ENCODE measurements around the gene TACC3.
A peak's percentile ranks its signal among the peaks of the same experiment; 100 is the strongest.

Gene TACC3

GRCh38 chr4:1748465-1748995 lies 27.2 kb downstream of the TACC3 start:
- peak; percentile 10 to 42 for DNase-seq

DNA sequence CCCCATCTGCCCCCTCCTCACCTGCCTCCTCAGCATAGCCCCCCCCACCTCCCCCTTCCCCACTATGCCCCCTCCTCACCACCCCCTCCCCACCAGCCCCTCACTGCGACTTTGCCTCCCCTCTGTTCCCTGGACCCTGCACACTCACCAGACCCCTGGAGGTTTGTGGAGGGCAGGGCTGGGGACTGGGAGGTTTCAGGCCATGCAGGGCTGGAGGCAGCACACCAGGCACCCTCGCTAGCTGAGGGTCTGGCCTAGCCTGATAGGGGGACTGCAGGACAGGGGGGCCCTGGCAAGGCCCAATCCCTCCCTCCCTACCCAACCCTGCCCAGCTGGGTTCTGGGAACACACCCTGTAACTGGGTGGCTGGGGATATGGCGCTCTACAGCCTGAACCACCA lies 28.0 kb downstream of the TACC3 start:
- no peak for DNase-seq

GRCh38 chr4:1749826-1750225 lies 28.5 kb downstream of the TACC3 start:
- no peak for DNase-seq

- DNase-seq: no peak
Observed at GRCh38 chr4:1750381-1751154, 29.2 kb downstream of the TACC3 start.

- DNase-seq: no peak
Observed at GRCh38 chr4:1751155-1751918, 30.0 kb downstream of the TACC3 start.

GRCh38 chr4:1751919-1752283 lies 30.6 kb downstream of the TACC3 start:
- DNase-seq: no peak

GRCh38 chr4:1752284-1753041 lies 31.1 kb downstream of the TACC3 start:
- DNase-seq: no peak

GRCh38 chr4:1753294-1753696 lies 32.0 kb downstream of the TACC3 start:
- DNase-seq: no peak

- no peak for DNase-seq
Observed at GRCh38 chr4:1753697-1754311, 32.5 kb downstream of the TACC3 start.

DNA sequence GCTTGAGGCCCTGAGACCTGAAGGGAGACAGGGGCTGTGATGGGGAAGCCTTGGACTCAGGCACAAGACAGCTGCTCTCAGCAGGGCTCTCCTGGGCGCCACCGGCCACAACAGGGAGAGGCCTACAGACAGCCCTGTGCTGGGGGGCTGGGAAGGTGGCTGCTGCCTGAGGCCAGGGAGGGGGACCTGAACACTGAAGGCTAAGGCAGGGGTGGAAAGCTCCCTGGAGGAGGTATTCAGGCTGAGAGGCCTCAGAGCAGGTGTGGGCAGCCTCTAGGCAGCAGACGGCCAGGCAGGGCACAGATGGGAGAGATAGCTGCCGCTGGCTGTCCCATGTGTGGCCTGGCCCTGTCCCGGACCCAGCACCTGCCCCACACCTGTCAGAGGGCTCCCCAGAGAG lies 33.0 kb downstream of the TACC3 start:
- no peak for DNase-seq

DNA sequence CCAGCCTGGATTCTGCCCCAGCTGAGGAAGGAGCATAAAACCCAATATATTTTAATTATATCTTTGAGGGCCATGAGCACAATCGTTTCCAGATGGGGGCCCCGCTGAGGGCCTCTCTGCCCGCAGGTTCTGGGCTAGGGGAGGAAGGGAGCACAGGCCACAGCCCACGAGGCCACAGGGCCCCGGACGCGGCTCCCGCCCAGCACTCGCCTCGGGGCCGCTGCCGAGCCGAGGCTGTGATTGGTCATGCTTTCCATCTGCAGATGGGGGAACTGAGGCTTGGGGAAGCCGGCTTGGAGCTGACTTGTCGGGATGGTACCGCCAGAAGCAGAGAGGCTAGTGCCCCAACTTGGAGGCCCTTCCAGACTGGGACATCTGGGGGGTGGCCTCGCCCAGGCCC lies 34.0 kb downstream of the TACC3 start:
- no peak for DNase-seq

DNA sequence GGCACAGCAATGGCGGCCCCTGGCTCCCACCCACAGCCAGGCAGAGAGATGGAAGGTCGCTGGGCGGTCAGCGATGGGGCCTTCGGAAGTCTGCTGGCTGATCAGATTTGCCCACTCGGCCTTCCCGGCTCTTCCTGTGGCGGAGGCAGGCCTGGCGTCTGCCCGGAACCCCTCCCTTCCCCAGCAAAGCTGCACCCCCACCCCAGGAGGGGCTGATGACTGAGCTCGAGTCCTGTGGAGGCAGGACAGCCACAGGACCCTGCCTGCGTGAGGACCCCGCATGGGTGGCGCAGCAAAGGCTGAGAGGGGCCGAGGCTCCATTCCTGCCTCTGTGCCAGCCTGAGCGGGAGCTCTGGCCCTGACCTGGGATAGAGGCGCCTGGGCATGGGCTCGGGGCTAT lies 34.8 kb downstream of the TACC3 start:
- no peak for DNase-seq

DNA sequence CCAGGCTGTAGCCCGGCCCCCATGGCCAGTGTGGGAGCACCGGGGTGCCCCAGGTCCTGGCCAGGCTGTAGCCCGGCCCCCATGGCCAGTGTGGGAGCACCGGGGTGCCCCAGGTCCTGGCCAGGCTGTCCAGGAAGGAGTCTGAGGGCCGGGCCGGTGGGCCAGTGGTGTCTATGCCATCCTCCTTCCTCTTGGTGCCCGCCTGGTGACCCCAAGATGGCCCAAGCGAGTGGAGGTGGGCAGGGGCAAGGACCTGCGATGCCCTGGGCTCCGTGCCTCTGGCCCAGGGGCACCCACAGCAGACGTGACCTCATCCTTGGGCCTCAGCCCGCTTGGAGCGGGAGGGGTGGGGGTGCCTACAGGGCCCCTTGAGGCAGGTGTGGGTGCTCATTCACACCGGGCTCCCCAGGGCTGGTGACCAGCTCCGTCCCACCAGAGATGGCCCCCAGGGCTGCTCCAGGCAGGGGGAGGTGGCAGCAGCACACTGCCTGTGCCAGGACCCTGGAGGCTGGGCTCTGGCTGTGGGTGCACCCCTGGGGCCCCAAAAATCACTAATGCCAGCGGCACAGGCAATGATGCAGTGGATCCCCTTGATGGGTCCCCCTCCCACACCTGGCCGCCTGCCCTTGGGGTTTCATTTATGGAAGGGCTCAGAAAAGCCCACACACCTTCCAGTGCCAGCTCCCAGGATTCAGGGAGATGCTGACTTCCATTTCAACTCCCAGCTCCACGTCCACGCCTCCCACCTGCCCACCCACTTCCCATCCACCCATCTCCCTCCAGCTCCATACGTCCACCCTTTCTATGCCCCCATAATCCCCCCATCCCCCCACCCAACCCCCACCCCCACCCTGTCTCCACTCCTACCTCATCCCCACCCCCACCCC lies 35.8 kb downstream of the TACC3 start:
- no peak for DNase-seq

- DNase-seq: no peak
Observed at GRCh38 chr4:1757836-1758235, 36.5 kb downstream of the TACC3 start.

GRCh38 chr4:1758306-1759121 lies 37.2 kb downstream of the TACC3 start:
- no peak for DNase-seq

- DNase-seq: no peak
Observed at GRCh38 chr4:1759170-1759817, 38.0 kb downstream of the TACC3 start.

DNA sequence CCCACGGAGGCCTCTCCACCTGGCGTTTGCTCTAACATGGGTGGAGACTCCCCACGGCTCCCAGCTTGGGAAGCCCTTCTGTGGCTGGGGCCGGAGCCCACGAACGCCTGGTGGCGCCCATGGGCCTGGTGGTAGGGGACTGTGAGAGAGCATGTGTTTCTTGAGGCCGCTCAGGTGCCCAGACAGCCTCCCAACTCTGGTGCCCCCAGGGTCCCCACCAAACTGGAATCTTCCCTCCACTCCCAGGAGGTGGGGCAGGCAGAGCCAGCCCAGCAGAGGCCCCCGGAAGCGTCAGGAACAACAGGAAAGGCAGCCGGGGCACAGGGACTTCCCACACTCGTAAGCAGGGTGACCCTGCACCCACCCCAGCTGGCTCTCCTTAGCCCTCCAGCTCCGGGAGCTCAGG lies 38.5 kb downstream of the TACC3 start:
- DNase-seq: no peak

GRCh38 chr4:1760521-1761071 lies 39.3 kb downstream of the TACC3 start:
- DNase-seq: no peak

DNA sequence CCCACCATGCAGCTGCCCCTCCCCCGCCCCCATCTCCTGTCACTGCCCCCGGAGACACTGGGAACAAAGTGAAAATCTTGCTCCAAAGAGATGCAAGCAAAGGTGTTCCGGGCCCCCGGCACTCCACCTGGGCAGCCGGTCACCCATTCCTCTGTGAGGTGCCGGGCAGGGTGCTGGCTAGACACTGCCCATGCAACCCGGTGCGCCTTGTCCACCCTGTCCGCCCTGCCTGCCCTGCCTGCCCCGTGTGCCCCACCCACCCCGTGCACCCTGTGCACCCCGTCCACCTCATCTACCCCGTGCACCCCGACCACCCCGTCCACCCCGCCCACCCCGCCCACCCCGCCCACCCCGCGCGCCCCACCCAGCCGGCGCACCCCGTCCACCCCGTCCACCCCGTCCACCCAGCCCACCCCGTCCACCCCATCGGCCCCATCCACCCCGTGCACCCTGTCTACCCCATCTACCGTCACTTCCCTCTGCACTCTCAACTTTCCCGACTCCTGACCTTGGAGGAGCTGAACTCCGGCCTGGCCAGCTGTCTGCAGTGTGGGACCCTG lies 39.9 kb downstream of the TACC3 start:
- no peak for DNase-seq
